CD4-positive, alpha-beta memory T cell (primary cell): ENCODE measurements around the gene ATP2B2. TPM values are rescaled to one million over a fixed set of nuclear protein-coding genes. Genes with fewer than 3 reads are reported as not detected.

ENCODE experiments used
- CTCF ChIA-PET: fragments of 350-600 bp; sonication (Branson Sonifier 250); formaldehyde crosslinking; loops from one replicate; lab custom pipeline; 2021; ENCODE audit warnings: inconsistent platforms; ENCODE audit not compliant: partially characterized antibody; lab: Charles Lee
- POLR2A ChIA-PET: fragments of 350-600 bp; sonication (Branson Sonifier 250); formaldehyde crosslinking; loops from one replicate; lab custom pipeline; 2021; ENCODE audit not compliant: partially characterized antibody; lab: Charles Lee
- DNase-seq, 5 donors: peaks; one replicate each; pipeline versions ENCODE4 v3.0.0 to v3.0.0-alpha.2; 2020 to 2022; ENCODE audit warnings: mixed read lengths in 1 of 5
- H3K27ac ChIP-seq: one replicate; pipeline ENCODE4 v1.7.0; 2013; ENCODE audit warnings: low read depth, low read length
- H3K27me3 ChIP-seq: 2 replicates; pipeline ENCODE4 v1.7.0; 2013; ENCODE audit warnings: mild to moderate bottlenecking, low read length, moderate library complexity; ENCODE audit not compliant: insufficient read depth
- H3K36me3 ChIP-seq: 2 replicates; pipeline ENCODE4 v1.7.0; 2013; ENCODE audit warnings: mild to moderate bottlenecking, low read length, moderate library complexity; ENCODE audit not compliant: insufficient read depth
- H3K4me1 ChIP-seq: 2 replicates; pipeline ENCODE4 v1.7.0; 2013; ENCODE audit warnings: mild to moderate bottlenecking, low read length, moderate library complexity; ENCODE audit not compliant: insufficient read depth
- H3K4me3 ChIP-seq, 2 donors: one replicate each; pipeline ENCODE4 v1.7.0; 2013; ENCODE audit warnings: low read length in 2 of 2, mild to moderate bottlenecking in 1 of 2
- H3K9me3 ChIP-seq, 2 donors: one replicate each; pipeline ENCODE4 v1.7.0; 2013; ENCODE audit warnings: low read length in 2 of 2, control low read depth in 1 of 2; ENCODE audit not compliant: control insufficient read depth in 1 of 2
- H3K27ac Mint-ChIP-seq, 7 donors: one replicate each; pipeline ENCODE4 v1.8.0; 2020 to 2021; ENCODE audit warnings: mixed read lengths in 7 of 7, mild to moderate bottlenecking in 6 of 7, inconsistent platforms in 3 of 7, moderate library complexity in 3 of 7
- H3K27me3 Mint-ChIP-seq, 2 donors: one replicate each; pipeline ENCODE4 v1.8.0; 2020 to 2021; ENCODE audit warnings: mixed read lengths in 2 of 2
- H3K36me3 Mint-ChIP-seq, 2 donors: one replicate each; pipeline ENCODE4 v1.8.0; 2020 to 2021; ENCODE audit warnings: mixed read lengths in 2 of 2, inconsistent platforms in 1 of 2, mild to moderate bottlenecking in 1 of 2
- H3K4me1 Mint-ChIP-seq, 4 donors: one replicate each; pipeline ENCODE4 v1.8.0; 2020 to 2021; ENCODE audit warnings: mixed read lengths in 4 of 4, mild to moderate bottlenecking in 1 of 4
- H3K4me3 Mint-ChIP-seq, 8 donors: one replicate each; pipeline ENCODE4 v1.8.0; 2020 to 2021; ENCODE audit warnings: mixed read lengths in 8 of 8, mild to moderate bottlenecking in 7 of 8, moderate library complexity in 6 of 8, inconsistent platforms in 3 of 8
- H3K9me3 Mint-ChIP-seq, 8 donors: one replicate each; pipeline ENCODE4 v1.8.0; 2020 to 2021; ENCODE audit warnings: mixed read lengths in 8 of 8, mild to moderate bottlenecking in 5 of 8, inconsistent platforms in 3 of 8, moderate library complexity in 1 of 8
- intact Hi-C: fragments of 100-400 bp; cut with micrococcal nuclease; formaldehyde crosslinking; loops from one replicate; pipeline ENCODE4 v1.15.1; 2023
- polyA plus RNA-seq, 2 donors: library from polyadenylated mRNA; unstranded; fragments of 300-500 nt; fragmentation: Illumina TruSeq; gene quantifications; one replicate each; pipeline ENCODE4 v1.2.3, GENCODE V29; 2021
- total RNA-seq, 2 experiments: library from RNA; stranded (reverse); gene quantifications; one replicate each; pipeline ENCODE4 v1.2.3, GENCODE V29; 2021

ATP2B2 gene
- total and polyA plus RNA-seq, 4 experiments from 2014 or later: not detected

DNA sequence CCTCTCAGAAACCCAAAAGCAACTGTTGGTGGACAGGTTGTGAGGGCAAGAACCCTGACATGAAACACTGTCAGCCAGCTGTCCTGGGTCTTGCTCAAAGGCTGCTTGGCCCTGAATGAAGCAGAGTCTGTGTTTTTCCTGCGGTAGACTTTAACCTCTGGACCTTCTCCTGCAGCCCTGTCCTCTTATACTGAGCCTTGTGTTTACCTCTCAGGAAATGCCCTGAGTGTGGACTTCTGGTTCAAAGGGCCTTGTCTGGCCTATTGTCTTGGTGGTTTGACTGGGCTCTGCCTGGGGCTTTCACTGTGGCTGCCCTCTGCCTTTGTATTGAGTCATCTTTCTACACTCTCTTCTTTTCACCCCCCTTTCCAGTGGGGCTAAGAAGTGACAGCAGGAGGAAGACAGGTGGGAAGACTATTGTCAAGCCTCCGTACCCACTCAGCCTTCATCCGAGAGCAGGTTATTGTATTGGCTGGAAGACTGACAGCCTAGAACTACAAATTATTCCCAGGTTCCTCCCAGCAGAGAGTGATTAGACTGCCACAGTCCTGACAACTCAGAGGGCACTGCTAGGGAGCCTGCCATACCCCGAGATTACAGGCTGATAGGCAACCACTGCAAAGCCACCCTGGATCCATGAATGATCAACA is 187.9 kb downstream of the ATP2B2 start:
- Mint-ChIP-seq H3K27ac (peak overlapping the region in 4 of 7 donors; percentile 13 to 89 (median 41)), H3K27me3 (no peaks in the 10 kb centered on the region), H3K4me1 (peaks cover 18 to 43% (median 32%) of the 10 kb centered on the region in 4 donors), H3K36me3 (peaks cover 23 to 60% of the 10 kb centered on the region in 2 donors), H3K4me3 (peak overlapping the region in 1 of 8 donors; percentile 30), H3K9me3 (no peaks in the 10 kb centered on the region)
- intact Hi-C loops: no loop called here
- peaks cover 28% of the 10 kb centered on the region for H3K4me1 ChIP-seq
- no peak overlapping the region for H3K4me3 ChIP-seq
- ChIA-PET CTCF (no interaction called here), POLR2A (no interaction called here)
- no peak overlapping the region for H3K27ac ChIP-seq
- no peaks in the 10 kb centered on the region for H3K27me3 ChIP-seq
- H3K36me3 ChIP-seq: peaks cover 58% of the 10 kb centered on the region
- DNase-seq: no peak
- H3K9me3 ChIP-seq: no peaks in the 10 kb centered on the region

DNA sequence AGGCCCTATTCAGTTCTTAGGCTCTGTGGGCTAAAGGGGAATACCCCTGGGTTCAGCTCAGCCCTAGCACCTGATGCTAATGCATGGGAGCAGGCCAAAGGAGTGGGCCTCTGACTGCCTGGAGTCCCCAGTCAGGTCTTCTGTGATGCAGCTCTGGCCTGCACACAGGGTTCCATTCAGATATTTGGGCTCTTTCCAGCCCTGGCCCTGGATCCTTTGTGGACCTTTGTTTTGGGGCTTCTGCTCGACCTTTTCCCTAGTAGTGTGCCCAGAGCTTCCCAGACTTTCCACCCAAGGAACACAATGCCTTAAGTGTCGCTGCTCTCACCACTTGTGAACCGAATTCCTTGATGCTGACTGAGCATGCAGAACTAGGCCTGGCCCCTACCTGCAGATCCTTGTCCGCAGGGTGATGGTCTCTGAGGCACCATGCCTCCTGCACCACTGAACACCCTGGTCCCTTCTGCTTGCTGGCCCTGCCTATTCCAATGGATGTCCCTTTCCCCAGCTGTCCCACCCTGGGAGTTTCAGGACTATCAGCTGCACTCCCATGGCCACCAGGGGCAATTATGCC is 189.5 kb downstream of the ATP2B2 start:
- Histone ChIP-seq H3K36me3 (peaks cover 73% of the 10 kb centered on the region), H3K27ac (no peak overlapping the region), H3K4me1 (peaks cover 23% of the 10 kb centered on the region), H3K27me3 (no peaks in the 10 kb centered on the region), H3K4me3 (no peak overlapping the region), H3K9me3 (no peaks in the 10 kb centered on the region)
- peaks cover 33 to 74% of the 10 kb centered on the region in 2 donors for H3K36me3 Mint-ChIP-seq
- H3K27me3 Mint-ChIP-seq: no peaks in the 10 kb centered on the region
- H3K4me3 Mint-ChIP-seq: no peak overlapping the region
- no peak for DNase-seq
- POLR2A ChIA-PET: interaction anchor here (0.5 to 0.8 kb wide), 2 partner anchors 52 to 104 kb away, joined by 3 read pairs; no protein-coding TSS in a partner anchor
- no peaks in the 10 kb centered on the region for H3K9me3 Mint-ChIP-seq
- no peak overlapping the region for H3K27ac Mint-ChIP-seq
- CTCF ChIA-PET: interaction anchor here (1.5 kb wide), 1 partner anchor 11 kb away, joined by 3 read pairs; no protein-coding TSS in a partner anchor
- intact Hi-C loops: no loop called here
- peaks cover 14 to 34% (median 27%) of the 10 kb centered on the region in 4 donors for H3K4me1 Mint-ChIP-seq

DNA sequence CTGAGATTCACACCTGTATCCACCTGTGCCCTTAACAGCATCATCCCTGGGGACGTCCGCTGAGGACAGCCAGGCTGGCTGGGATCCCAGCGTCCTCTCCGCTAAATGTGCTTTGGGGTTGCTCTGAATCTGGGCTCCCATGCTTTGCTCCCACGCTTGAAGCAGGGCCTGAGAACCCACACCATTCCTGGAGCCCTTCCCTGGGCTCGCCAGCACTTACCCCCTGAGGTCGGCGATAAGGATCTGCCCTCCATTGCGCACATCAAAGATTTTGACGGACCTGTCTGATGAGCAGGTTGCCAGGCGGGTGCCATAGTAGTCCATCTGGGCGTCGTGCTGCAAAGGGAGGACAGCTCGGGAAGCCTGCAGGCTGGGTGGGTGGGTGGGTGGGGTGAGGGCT is 190.3 kb downstream of the ATP2B2 start:
- DNase-seq: no peak
- Histone ChIP-seq H3K36me3 (peaks cover 77% of the 10 kb centered on the region), H3K27me3 (no peaks in the 10 kb centered on the region), H3K4me1 (peaks cover 19% of the 10 kb centered on the region), H3K9me3 (no peaks in the 10 kb centered on the region), H3K27ac (no peak overlapping the region), H3K4me3 (no peak overlapping the region)
- intact Hi-C loops: no loop called here
- CTCF ChIA-PET: interaction anchor here (1.5 kb wide), 1 partner anchor 11 kb away, joined by 3 read pairs; no protein-coding TSS in a partner anchor
- peaks cover 36 to 78% of the 10 kb centered on the region in 2 donors for H3K36me3 Mint-ChIP-seq
- H3K27ac Mint-ChIP-seq: no peak overlapping the region
- H3K4me1 Mint-ChIP-seq: peaks cover 14 to 27% (median 22%) of the 10 kb centered on the region in 4 donors
- H3K4me3 Mint-ChIP-seq: no peak overlapping the region
- no peaks in the 10 kb centered on the region for H3K9me3 Mint-ChIP-seq
- H3K27me3 Mint-ChIP-seq: no peaks in the 10 kb centered on the region
- POLR2A ChIA-PET: interaction anchor here (0.8 kb wide), 1 partner anchor 51 kb away, joined by 3 read pairs; no protein-coding TSS in a partner anchor

DNA sequence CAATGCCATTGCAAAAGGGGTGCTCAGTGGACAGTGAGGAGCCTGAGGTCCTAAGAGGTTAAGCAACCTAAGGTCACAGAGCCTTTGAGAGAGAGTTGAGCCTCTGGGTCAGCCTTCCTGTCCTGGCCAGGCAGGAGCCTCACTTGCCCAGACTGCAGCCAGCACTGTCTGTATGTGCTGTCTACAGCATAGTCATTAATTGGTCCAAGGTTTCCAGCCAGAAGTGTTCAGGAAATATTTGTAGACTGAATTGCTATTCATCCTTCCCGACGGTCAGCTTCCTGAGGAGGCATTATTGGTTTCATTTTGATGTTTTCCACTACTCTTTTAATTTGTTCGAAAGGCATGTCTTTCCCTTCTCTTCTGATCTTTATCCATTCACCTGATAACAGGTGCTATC is 192.5 kb downstream of the ATP2B2 start:
- H3K4me1 Mint-ChIP-seq: peaks cover 2 to 5% (median 4%) of the 10 kb centered on the region in 4 donors
- no peaks in the 10 kb centered on the region for H3K9me3 ChIP-seq
- H3K9me3 Mint-ChIP-seq: peaks cover 0 to 1% (median 0%) of the 10 kb centered on the region in 8 donors
- H3K27me3 ChIP-seq: no peaks in the 10 kb centered on the region
- H3K4me3 ChIP-seq: no peak overlapping the region
- H3K27me3 Mint-ChIP-seq: no peaks in the 10 kb centered on the region
- ChIA-PET POLR2A (interaction anchor here (1.4 kb wide), 1 partner anchor 8 kb away, joined by 7 read pairs; the partner anchor contains the start of gene SEC13), CTCF (no interaction called here)
- H3K36me3 ChIP-seq: peaks cover 77% of the 10 kb centered on the region
- DNase-seq: no peak
- intact Hi-C loops: no loop called here
- no peaks in the 10 kb centered on the region for H3K4me1 ChIP-seq
- H3K27ac Mint-ChIP-seq: peak overlapping the region in 2 of 7 donors; percentile 19 to 75
- H3K4me3 Mint-ChIP-seq: no peak overlapping the region
- H3K36me3 Mint-ChIP-seq: peaks cover 45 to 82% of the 10 kb centered on the region in 2 donors
- H3K27ac ChIP-seq: no peak overlapping the region

DNA sequence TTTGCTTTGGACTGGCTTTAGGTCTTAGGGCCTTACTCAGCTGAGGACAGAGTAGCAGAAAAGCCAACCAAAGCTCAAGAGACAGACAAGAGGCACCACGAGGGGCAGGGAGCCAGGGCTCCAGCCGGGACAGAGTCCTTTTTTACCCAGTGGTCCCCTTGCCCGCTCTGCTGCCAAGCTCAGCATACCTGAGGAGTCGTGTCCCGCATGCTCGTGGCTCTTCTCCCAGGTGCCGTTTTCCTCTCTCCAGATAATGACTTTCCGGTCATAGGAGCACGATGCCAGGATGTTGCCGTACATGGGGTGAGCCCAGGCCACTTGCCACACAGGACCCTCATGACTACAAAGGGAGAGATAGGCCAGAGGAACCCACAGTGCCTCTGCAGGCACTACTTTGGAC is 193.0 kb downstream of the ATP2B2 start:
- DNase-seq: no peak
- no peaks in the 10 kb centered on the region for H3K9me3 ChIP-seq
- CTCF ChIA-PET: no interaction called here
- Mint-ChIP-seq H3K27ac (peak overlapping the region in 1 of 7 donors; percentile 59), H3K4me3 (no peak overlapping the region), H3K9me3 (peaks cover 0 to 1% (median 0%) of the 10 kb centered on the region in 8 donors), H3K27me3 (no peaks in the 10 kb centered on the region), H3K4me1 (peaks cover 0 to 5% (median 2%) of the 10 kb centered on the region in 4 donors), H3K36me3 (peaks cover 42 to 83% of the 10 kb centered on the region in 2 donors)
- intact Hi-C loops: no loop called here
- POLR2A ChIA-PET: interaction anchor here (1.4 kb wide), 1 partner anchor 8 kb away, joined by 7 read pairs; the partner anchor contains the start of gene SEC13
- H3K36me3 ChIP-seq: peaks cover 74% of the 10 kb centered on the region
- no peaks in the 10 kb centered on the region for H3K27me3 ChIP-seq
- H3K4me1 ChIP-seq: no peaks in the 10 kb centered on the region
- H3K27ac ChIP-seq: no peak overlapping the region
- no peak overlapping the region for H3K4me3 ChIP-seq

DNA sequence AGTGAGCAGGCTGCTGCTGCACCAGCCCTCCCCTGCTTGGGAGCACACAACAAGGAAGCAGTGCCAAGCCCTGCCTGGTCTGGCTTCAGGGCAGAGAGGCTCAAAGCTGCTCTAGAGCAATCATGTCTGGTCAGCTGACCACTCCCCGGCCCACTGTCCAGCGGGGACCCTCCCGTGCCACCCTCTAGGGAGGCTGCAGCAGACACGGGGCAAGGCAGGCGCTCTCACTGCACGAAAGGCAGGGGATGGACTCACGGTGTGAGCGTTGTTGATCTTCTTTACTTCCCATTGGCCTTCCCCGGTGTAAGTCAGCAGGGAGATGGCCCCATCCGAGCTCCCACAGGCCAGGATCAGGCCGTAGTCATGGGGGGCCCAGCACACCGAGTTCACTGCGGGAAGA is 193.7 kb downstream of the ATP2B2 start:
- Mint-ChIP-seq H3K27ac (peak overlapping the region in 3 of 7 donors; percentile 42 to 72 (median 63)), H3K4me1 (peaks cover 0 to 5% (median 2%) of the 10 kb centered on the region in 4 donors), H3K9me3 (peaks cover 0 to 1% (median 0%) of the 10 kb centered on the region in 8 donors), H3K36me3 (peaks cover 43 to 81% of the 10 kb centered on the region in 2 donors), H3K27me3 (no peaks in the 10 kb centered on the region), H3K4me3 (no peak overlapping the region)
- no peaks in the 10 kb centered on the region for H3K27me3 ChIP-seq
- no peak overlapping the region for H3K27ac ChIP-seq
- no peak overlapping the region for H3K4me3 ChIP-seq
- no peak for DNase-seq
- ChIA-PET CTCF (no interaction called here), POLR2A (interaction anchor here (1.4 kb wide), 1 partner anchor 9 kb away, joined by 7 read pairs; the partner anchor contains the start of gene SEC13)
- no peaks in the 10 kb centered on the region for H3K9me3 ChIP-seq
- H3K36me3 ChIP-seq: peaks cover 72% of the 10 kb centered on the region
- H3K4me1 ChIP-seq: no peaks in the 10 kb centered on the region
- intact Hi-C loops: no loop called here

DNA sequence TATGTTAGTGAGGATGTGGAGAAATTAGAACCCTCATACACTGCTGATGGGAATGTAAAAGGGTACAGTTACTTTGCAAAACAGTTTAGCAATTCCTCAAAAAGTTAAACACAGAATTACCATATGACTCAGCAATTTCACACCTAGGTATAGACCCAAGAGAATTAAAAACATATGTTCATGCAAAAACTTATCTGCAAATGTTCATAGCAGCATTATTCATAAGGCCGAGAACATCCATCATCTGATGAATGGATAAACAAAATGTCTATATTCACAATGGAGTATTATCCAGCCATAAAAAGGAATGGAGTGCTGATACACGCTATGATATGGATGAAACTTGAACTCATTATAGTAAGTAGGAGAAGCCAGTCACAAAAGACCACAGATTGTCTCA is 194.8 kb downstream of the ATP2B2 start:
- Mint-ChIP-seq H3K4me3 (no peak overlapping the region), H3K27ac (peak overlapping the region in 1 of 7 donors; percentile 5), H3K9me3 (peaks cover 0 to 1% (median 0%) of the 10 kb centered on the region in 8 donors), H3K4me1 (peaks cover 0 to 5% (median 2%) of the 10 kb centered on the region in 4 donors), H3K27me3 (no peaks in the 10 kb centered on the region), H3K36me3 (peaks cover 54 to 83% of the 10 kb centered on the region in 2 donors)
- intact Hi-C loops: no loop called here
- Histone ChIP-seq H3K27ac (no peak overlapping the region), H3K4me1 (no peaks in the 10 kb centered on the region), H3K36me3 (peaks cover 69% of the 10 kb centered on the region), H3K9me3 (no peaks in the 10 kb centered on the region), H3K27me3 (no peaks in the 10 kb centered on the region), H3K4me3 (no peak overlapping the region)
- ChIA-PET POLR2A (no interaction called here), CTCF (no interaction called here)
- DNase-seq: no peak
